Smooth muscle cell (in vitro differentiated cells): ENCODE data around the gene PACSIN2. TPM values are rescaled to one million over a fixed set of nuclear protein-coding genes. Genes with fewer than 3 reads are reported as not detected.
"Not testable (repeated sequence)": the region's sequence is repeated elsewhere in the genome, so short reads cannot be mapped to it uniquely, and the experiment has no call there.

Source experiments
- DNase-seq: peaks from one replicate; lab custom pipeline; 2025; ENCODE audit not compliant: unreplicated experiment; lab: John Stamatoyannopoulos, UW
- H2AFZ ChIP-seq: fragments of 200-600 bp; sonication (generic); 2 replicates; pipeline ENCODE4 v1.6.0; 2016; ENCODE audit warnings: antibody characterized with exemption, low read depth, mild to moderate bottlenecking
- H3F3A ChIP-seq: fragments of 200-600 bp; sonication (generic); 2 replicates; pipeline ENCODE4 v1.6.0; 2017; ENCODE audit warnings: antibody characterized with exemption, low read depth
- H3K27ac ChIP-seq: fragments of 200-600 bp; sonication (generic); 2 replicates; pipeline ENCODE4 v1.5.1; 2016; ENCODE audit warnings: low read depth, mild to moderate bottlenecking
- H3K27me3 ChIP-seq: fragments of 200-600 bp; sonication (generic); 2 replicates; pipeline ENCODE4 v1.6.1; 2016; ENCODE audit warnings: low read depth, mild to moderate bottlenecking
- H3K36me3 ChIP-seq: fragments of 200-600 bp; sonication (generic); 2 replicates; pipeline ENCODE4 v1.5.1; 2016; ENCODE audit warnings: low read depth
- H3K4me1 ChIP-seq: fragments of 200-600 bp; sonication (generic); 2 replicates; pipeline ENCODE4 v1.5.1; 2016; ENCODE audit warnings: low read depth
- H3K4me2 ChIP-seq: fragments of 200-600 bp; sonication (generic); 2 replicates; pipeline ENCODE4 v1.6.0; 2016; ENCODE audit warnings: mild to moderate bottlenecking
- H3K4me3 ChIP-seq: fragments of 200-600 bp; sonication (generic); 2 replicates; pipeline ENCODE4 v1.5.1; 2016; ENCODE audit warnings: mild to moderate bottlenecking
- H3K79me2 ChIP-seq: fragments of 200-600 bp; sonication (generic); 2 replicates; pipeline ENCODE4 v1.6.0; 2016; ENCODE audit warnings: low read depth, mild to moderate bottlenecking
- H3K9ac ChIP-seq: fragments of 200-600 bp; sonication (generic); 2 replicates; pipeline ENCODE4 v1.6.0; 2016; ENCODE audit warnings: low read depth
- H3K9me3 ChIP-seq: fragments of 200-600 bp; sonication (generic); replicated peaks from 2 replicates; pipeline ENCODE4 v1.5.1; 2016; ENCODE audit warnings: low read depth
- H4K20me1 ChIP-seq: fragments of 200-600 bp; sonication (generic); 2 replicates; pipeline ENCODE4 v1.6.0; 2016; ENCODE audit warnings: low read depth
- CTCF ChIP-seq: fragments of 200-600 bp; sonication (generic); IDR thresholded peaks from 2 replicates; pipeline ENCODE4 v1.5.1; 2017; ENCODE audit warnings: borderline replicate concordance, mild to moderate bottlenecking, antibody characterized with exemption; ENCODE audit not compliant: insufficient read depth, poor library complexity, severe bottlenecking
- WGBS: methylation state at CpG from one replicate; pipeline ENCODE4 v1.1.7; 2016; ENCODE audit warnings: low lambda C conversion rate; 5-methylcytosine and 5-hydroxymethylcytosine counted together
- polyA plus RNA-seq: library from polyadenylated mRNA; unstranded; fragments of >200 nt; fragmentation: Nextera tagmentation; extraction: Ambion mirVana; gene quantifications from 2 replicates; pipeline ENCODE4 v1.2.1, GENCODE V29; 2016
- total RNA-seq: library from RNA; depleted of rRNA; stranded (reverse); fragments of >200 nt; gene quantifications from 2 replicates; pipeline ENCODE4 v1.2.3, GENCODE V29; 2014

The PACSIN2 gene
- total and polyA plus RNA-seq, 2 experiments from 2014 or later, result 34.7 to 41.1 TPM

GRCh38 chr22:42919199-42919598 is 95.8 kb downstream of the PACSIN2 start:
- peak overlapping the region; percentile 28 for H3K9ac ChIP-seq
- H3K36me3 ChIP-seq, result no peaks in the 10 kb centered on the region
- H3K9me3 ChIP-seq, result no peaks in the 10 kb centered on the region
- DNase-seq, result no peak
- no peaks in the 10 kb centered on the region for H3K27me3 ChIP-seq
- no peak overlapping the region for H3K4me3 ChIP-seq
- no peaks in the 10 kb centered on the region for H3F3A ChIP-seq
- H3K79me2 ChIP-seq, result peaks cover 87% of the 10 kb centered on the region
- H3K4me2 ChIP-seq, result peak overlapping the region; percentile 65
- peaks cover 92% of the 10 kb centered on the region for H4K20me1 ChIP-seq
- no peak for TF ChIP-seq CTCF
- H3K27ac ChIP-seq, result peak overlapping the region; percentile 70
- WGBS, result 18% methylated on average over 6 of the region's 6 CpGs
- peaks cover 4% of the 10 kb centered on the region for H3K4me1 ChIP-seq
- H2AFZ ChIP-seq, result no peak overlapping the region

GRCh38 chr22:42918500-42918899 is 96.4 kb downstream of the PACSIN2 start:
- H3K4me1 ChIP-seq, result peaks cover 4% of the 10 kb centered on the region
- no peaks in the 10 kb centered on the region for H3F3A ChIP-seq
- peaks cover 93% of the 10 kb centered on the region for H4K20me1 ChIP-seq
- DNase-seq, result no peak
- no peaks in the 10 kb centered on the region for H3K36me3 ChIP-seq
- 70% methylated on average over 4 of the region's 4 CpGs for WGBS
- peaks cover 88% of the 10 kb centered on the region for H3K79me2 ChIP-seq
- H3K4me2 ChIP-seq, result no peak overlapping the region
- peak overlapping the region; percentile 70 for H3K27ac ChIP-seq
- no peak overlapping the region for H2AFZ ChIP-seq
- H3K9me3 ChIP-seq, result no peaks in the 10 kb centered on the region
- H3K27me3 ChIP-seq, result no peaks in the 10 kb centered on the region
- no peak for TF ChIP-seq CTCF
- H3K4me3 ChIP-seq, result no peak overlapping the region
- no peak overlapping the region for H3K9ac ChIP-seq

- H3K36me3 ChIP-seq, H3K9ac ChIP-seq, DNase-seq, H2AFZ ChIP-seq, H3K4me1 ChIP-seq, H3F3A ChIP-seq, H3K27me3 ChIP-seq, H3K9me3 ChIP-seq, H3K4me2 ChIP-seq, H3K4me3 ChIP-seq, H3K27ac ChIP-seq: not testable (repeated sequence)
- peaks cover 90% of the 10 kb centered on the region for H3K79me2 ChIP-seq
- over 99% methylated on average over 6 of the region's 6 CpGs for WGBS
- H4K20me1 ChIP-seq, result peaks cover 96% of the 10 kb centered on the region
These were observed 97.6 kb downstream of the PACSIN2 start for GRCh38 chr22:42917358-42917757.

GRCh38 chr22:42915980-42916765 is 98.8 kb downstream of the PACSIN2 start:
- Histone ChIP-seq H3K36me3 (no peaks in the 10 kb centered on the region), H3K9ac (no peak overlapping the region), H3K4me3 (no peak overlapping the region), H3K27me3 (no peaks in the 10 kb centered on the region), H3K9me3 (no peaks in the 10 kb centered on the region), H4K20me1 (peaks cover 96% of the 10 kb centered on the region), H3K4me1 (peaks cover 4% of the 10 kb centered on the region), H3F3A (no peaks in the 10 kb centered on the region), H3K4me2 (no peak overlapping the region), H3K27ac (no peak overlapping the region), H3K79me2 (peaks cover 82% of the 10 kb centered on the region), H2AFZ (no peak overlapping the region)
- DNase-seq, result no peak
- no peak for TF ChIP-seq CTCF
- 80% methylated on average over 17 of the region's 17 CpGs for WGBS
